HG03108 (cell line): Measurements from ENCODE around the gene INSYN2B.
"Not testable (repeated sequence)": the region's sequence is repeated elsewhere in the genome, so short reads cannot be mapped to it uniquely, and the experiment has no call there.

Experiments used
- ATAC-seq: cut with Tn5 transposase; IDR thresholded peaks from one replicate; pipeline ENCODE4 v1.9.1; 2021; ENCODE audit warnings: moderate library complexity; ENCODE audit not compliant: unreplicated experiment

INSYN2B gene

DNA sequence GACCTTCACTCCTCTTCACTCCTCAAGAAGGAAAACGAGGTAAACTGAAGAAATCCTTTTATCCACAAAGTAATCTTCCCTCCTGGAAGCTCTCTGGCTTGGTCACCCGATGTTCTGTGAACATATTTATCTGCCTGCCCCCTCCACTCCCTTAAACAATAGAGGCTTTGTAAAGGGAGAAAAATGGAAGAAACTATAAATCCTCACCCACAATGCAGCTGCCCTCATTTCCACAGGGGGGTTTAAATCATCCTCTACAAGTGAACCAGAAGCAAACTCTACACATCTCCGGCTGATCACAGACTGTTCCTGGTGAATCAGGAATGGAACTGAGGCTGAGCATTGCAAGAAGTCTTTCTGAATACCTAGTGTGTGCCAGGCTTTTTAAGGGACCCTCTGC lies 7.2 kb downstream of the INSYN2B start:
- ATAC-seq: no peak

DNA sequence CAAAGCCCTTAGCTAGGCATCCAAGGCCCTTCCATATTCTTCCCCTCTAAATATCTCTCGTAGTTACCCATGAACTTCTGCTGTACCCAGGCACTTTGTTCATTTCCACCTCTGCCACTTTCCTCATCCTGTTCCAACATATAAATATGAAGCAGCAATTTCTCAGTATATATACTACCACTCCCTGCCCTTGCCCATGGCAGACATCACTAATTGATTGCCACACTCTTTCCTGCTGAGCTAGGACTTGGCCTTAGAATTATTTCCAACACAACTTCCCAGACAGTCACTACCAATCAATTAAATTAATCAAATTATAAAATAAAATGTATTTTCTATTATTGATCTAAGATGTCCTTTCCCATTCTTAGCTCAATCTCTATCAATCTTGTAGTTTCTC lies 8.5 kb downstream of the INSYN2B start:
- ATAC-seq: no peak

GRCh38 chr5:169970911-169971765 lies 9.2 kb downstream of the INSYN2B start:
- no peak for ATAC-seq

GRCh38 chr5:169970339-169970738 lies 10.0 kb downstream of the INSYN2B start:
- ATAC-seq: no peak

DNA sequence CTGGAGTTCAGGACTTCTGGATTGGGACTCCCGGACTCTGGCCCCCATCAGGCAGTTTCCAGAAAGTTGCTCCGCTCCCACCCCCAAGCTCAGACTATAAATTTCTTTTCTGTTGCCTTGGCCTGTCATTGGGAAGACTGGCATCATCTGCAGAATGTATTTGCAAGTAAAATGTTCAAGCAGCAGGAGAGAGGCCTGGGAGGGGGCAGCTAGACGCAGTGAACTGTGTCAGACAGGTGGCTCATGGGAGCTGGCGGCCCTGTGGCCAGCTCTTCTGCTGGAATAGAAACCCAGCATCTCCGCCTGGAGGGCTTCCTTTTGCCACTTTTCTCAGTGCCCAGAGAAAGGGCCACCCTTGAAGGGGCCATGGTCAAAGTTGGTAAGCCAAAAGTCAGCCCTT lies 16.0 kb downstream of the INSYN2B start:
- ATAC-seq: no peak

- no peak for ATAC-seq
Measured at GRCh38 chr5:169960659-169961058, 19.6 kb downstream of the INSYN2B start.

DNA sequence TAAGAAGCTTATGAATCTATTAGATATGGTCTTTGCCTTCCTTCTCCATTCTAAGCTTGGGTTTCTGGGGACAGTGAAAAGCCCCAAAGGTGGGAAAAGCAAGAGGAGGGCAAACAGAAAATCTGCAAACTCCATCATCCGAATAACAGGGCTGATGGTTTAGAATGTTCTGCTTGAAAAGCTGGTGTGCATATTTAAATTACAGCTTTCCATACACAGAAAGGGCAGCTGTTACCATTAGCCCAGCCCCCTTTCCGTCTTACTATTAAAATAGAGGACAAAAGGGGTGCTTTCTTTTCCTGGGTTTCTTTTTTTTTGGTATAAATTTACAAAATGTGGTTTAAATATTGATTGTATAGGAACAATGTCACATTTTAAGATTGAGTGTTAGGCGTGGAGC lies 22.0 kb downstream of the INSYN2B start:
- ATAC-seq: no peak

GRCh38 chr5:169956756-169957155 lies 23.5 kb downstream of the INSYN2B start:
- no peak for ATAC-seq

DNA sequence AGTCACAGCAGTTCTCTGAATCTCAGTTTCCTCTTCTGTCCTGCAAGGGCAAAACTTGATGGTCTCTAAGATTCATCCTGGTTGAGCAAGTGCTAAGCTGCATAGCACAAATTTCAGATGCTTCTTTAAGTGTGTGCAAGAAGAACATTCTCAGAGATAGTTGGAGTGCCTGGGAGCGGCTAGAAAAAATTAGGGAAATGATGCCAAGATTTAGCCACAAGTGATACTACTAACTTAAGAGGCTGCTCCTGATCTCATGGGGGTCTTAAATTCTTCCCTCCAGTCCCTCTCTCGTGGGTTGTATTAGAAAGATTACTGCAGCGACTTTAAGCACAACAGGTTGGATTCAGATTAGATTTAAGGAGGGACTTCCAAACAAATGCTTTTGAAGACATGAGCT lies 24.2 kb downstream of the INSYN2B start:
- no peak for ATAC-seq

DNA sequence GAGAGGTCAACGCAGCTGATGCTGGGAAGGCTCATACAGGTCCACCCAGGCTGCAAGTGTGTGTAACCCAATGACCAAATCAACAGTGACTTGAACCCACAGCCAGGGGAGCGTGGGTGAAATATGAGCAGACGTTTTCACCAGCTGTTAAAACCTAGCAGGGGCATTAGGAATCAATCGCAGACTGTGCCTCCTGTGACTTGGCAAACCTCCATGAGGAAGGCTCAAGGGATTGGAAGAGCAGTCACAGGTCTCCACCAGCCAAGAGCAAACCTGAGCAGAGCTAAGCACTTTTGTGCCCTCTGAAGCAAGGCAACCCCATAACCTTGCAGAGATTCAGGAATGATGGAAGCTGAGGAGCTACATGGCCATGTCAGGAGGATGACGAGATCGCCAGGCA lies 25.5 kb downstream of the INSYN2B start:
- no peak for ATAC-seq

DNA sequence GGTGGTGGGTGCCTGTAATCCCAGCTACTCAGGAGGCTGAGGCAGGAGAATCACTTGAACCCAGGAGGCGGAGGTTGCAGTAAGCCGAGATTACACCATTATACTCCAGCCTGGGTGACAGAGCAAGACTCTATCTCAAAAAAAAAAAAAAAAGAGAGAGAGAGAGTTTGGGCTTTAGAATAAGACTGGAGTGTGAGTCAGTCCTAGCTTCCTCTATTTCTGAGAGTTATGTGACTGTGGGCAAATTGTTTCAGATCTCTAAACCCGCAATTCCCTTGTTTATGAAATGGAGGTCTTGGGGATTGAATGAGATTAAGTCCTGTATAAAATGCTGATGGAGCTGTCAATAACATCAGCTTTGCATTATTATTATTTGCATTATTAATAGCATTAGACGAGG lies 27.1 kb downstream of the INSYN2B start:
- not testable (repeated sequence) for ATAC-seq

DNA sequence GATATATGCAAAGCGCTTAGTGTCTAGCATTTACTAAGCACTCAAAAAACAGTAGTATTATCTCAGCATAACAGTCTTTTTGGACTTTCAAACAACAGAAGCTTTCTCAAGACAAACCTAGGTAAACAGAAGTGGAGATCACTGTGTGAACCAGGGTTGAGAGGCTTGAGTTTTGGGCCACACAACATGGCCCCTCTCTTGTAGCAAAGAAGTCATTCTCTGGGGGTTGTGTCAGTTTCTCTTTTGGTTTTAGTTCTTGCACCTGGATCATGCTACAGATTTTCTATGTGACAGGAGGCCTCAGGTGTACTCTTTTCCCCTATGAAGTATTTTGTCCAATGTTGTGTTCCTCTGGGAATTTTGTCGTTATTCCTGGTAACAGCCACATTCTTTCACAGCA lies 30.0 kb downstream of the INSYN2B start:
- ATAC-seq: no peak

GRCh38 chr5:169946743-169947295 lies 33.5 kb downstream of the INSYN2B start:
- ATAC-seq: no peak

DNA sequence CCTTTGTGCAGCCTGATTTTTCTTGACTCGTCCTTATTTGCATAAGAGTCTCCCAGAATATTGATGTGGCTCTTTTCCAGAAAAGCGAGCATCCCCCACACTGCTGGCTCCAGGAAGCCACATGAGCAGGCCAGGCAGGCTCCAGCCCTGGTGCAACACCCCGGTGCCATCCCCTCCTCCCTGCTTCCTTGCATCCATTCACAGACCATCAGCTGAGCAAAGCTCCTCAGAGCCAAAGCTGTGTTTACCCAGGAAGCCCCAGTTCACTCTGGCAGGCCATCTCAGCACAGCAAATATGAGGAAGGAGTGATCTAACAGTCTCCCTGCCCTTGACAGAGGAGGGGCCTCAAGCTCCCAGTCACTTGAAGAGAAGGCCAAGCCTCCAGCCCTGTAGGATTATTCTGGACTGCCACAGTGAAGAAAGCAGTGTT lies 34.4 kb downstream of the INSYN2B start:
- no peak for ATAC-seq

DNA sequence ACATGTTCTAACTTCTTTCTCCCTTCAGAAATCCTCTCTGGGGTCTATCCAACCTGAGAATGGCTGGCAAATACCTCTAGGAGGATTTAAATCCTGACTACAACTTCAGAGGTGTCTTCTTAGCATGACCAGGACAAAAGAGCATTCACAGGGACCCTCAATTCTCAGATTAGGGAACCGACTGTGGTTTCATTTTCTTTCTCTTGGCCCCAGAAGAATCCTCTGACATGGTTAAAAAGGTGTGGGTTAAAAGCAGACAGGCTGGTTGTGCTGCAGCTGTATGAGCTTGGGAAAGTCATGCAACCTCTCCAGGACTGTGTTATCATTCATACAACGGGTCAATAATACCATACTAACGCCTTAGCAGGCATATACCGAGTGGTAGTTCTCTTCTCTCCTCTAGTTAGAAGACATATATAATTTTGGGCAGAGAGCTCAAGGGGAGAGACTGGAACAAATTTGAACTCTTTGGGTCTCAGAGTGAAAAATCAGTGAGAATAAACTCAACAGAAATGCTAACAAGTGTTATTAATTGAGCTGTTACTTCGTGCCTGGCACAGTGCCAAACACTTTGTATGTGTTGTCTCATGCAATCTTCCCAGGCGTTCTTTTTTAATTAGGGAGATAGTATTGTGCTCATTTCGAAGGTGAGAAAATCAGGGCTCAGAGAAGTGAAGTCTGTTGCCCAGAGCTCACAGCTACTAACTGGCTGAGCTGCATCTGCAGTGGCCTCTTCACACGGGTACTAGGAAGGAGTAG lies 35.2 kb downstream of the INSYN2B start:
- no peak for ATAC-seq

DNA sequence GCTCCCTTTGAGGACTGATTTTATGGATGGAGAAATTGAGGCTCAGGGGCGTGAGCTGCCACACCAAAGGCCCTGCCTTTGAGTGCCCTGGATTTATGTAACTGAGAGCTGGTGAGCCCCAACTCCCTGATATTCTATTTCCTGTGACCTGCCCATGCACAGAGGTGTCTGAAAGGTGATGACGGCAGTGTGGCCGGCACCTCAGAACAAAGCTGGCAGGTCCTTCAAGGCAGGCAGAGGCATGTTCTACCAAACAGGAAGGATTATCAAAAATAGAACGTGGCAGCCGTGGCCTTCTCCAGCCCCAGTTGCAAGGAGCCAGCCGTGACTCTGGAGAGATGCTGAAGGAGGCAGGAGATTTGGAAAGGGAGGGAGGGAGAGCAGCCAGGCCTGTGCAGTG lies 36.2 kb downstream of the INSYN2B start:
- no peak for ATAC-seq

DNA sequence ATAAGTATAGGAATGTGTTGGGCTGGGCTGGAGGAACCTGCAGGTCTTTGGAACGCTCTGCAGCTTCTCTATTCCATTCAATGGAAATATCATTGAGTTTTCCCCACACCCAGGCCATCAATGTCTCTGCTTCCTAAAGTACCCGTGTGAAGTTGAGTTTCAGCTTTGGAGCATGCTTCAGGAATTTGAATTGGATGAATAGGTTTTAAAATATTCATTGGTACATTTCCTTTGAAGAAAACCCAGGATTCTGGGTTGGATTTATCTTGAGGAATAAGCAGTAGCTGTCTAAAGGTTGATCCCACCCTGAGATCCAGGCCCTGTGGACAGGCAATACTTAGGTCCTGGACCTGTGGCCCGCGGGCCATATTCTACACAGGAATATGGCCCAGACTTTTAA lies 37.3 kb downstream of the INSYN2B start:
- ATAC-seq: no peak

DNA sequence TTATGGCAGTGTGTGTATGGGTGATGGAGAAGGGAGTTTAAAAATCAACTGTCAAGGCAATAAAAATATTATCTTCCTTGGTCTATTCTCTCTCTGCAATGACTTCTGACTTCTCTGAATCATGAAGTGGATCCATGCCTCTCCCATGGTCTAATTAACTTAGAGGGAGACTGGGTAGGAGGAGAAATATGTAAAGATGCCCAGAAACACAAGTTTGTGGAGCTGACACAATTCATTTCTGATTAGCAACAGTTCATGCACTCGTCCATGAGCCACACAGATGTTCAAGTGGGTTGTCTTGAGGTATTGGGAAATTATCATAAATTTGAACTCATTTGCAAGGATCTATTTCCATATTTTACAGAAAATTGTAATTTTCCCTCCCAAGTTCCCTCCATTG lies 38.1 kb downstream of the INSYN2B start:
- no peak for ATAC-seq

- no peak for ATAC-seq
Measured at GRCh38 chr5:169941542-169941941, 38.8 kb downstream of the INSYN2B start.

GRCh38 chr5:169939731-169940130 lies 40.6 kb downstream of the INSYN2B start:
- no peak for ATAC-seq

DNA sequence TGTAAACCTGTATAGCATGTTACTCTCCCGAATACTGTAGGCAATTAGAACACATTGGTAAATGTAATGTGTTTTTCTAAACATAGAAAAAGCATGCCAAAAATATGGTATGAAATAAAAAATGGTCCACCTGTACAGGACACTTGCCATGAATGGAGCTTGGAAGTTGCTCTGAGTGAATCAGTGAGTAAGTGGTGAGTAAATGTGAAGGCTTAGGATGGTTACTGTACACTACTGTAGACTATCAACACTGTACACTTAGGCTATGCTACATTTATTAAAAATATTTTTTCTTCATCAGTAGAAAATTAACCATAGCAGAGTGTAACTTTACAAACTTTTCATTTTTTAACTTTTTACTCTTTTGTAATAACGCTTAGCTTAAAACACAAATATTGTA lies 41.9 kb downstream of the INSYN2B start:
- no peak for ATAC-seq

GRCh38 chr5:169935762-169936161 lies 44.5 kb downstream of the INSYN2B start:
- no peak for ATAC-seq
